ENCODE data around the gene APRT. TPM values are rescaled to one million over a fixed set of nuclear protein-coding genes. Genes with fewer than 3 reads are reported as not detected.
A peak's percentile ranks its signal among the peaks of the same experiment; 100 is the strongest.

The APRT gene
- total RNA-seq, 1 experiment from 2014 or later, result 134 TPM

DNA sequence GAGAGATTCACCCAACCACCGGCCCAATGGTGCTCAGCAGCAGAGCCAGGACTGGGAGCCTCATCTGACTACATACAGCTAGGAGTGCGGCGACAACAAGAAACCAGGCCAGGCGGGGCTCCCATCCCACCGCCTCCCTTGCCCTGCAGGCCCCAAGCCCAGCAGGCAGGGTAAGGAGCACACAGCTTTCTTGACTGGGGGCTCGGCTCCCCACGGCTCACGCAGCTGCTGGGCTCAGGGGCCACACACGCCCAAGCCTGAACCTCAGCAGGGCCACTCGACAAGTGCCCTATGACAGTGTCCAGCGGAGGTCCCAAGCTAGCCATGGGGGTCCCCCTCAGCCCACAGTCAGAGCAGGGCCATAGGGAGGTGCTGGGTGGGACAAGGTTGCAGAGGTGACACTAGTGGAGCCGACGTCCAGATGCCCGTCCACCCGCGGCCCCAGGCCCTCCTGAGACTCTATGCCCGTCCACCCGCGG lies 40.4 kb downstream of the APRT start:
- ChIA-PET CTCF (interaction anchor here (0.7 to 1.4 kb wide), 5 partner anchors 10 to 38 kb away, joined by 3 to 5 read pairs (median 4); partner anchors contain the start of gene PIEZO1), POLR2A (ENCODE audit: low non-redundant PET) (interaction anchor here (0.9 to 1.9 kb wide), 4 partner anchors 10 to 13 kb away, joined by 3 to 5 read pairs (median 4); no protein-coding TSS in a partner anchor)
- no peak for TF ChIP-seq EZH2 (IDR thresholded peaks at IDR 0.05; ENCODE audit: borderline replicate concordance, low read depth, low read length, poor library complexity, severe bottlenecking)
- TF ChIP-seq, protein P1, sequence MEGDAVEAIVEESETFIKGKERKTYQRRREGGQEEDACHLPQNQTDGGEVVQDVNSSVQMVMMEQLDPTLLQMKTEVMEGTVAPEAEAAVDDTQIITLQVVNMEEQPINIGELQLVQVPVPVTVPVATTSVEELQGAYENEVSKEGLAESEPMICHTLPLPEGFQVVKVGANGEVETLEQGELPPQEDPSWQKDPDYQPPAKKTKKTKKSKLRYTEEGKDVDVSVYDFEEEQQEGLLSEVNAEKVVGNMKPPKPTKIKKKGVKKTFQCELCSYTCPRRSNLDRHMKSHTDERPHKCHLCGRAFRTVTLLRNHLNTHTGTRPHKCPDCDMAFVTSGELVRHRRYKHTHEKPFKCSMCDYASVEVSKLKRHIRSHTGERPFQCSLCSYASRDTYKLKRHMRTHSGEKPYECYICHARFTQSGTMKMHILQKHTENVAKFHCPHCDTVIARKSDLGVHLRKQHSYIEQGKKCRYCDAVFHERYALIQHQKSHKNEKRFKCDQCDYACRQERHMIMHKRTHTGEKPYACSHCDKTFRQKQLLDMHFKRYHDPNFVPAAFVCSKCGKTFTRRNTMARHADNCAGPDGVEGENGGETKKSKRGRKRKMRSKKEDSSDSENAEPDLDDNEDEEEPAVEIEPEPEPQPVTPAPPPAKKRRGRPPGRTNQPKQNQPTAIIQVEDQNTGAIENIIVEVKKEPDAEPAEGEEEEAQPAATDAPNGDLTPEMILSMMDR (conservative IDR thresholded peaks at IDR 0.05; ENCODE audit: low read depth, low read length), result no peak
- H3K4me1 ChIP-seq (ENCODE audit: insufficient read depth, low read length, poor library complexity, severe bottlenecking), result peaks cover 65% of the 10 kb centered on the region
- H3K27me3 ChIP-seq (replicated peaks; ENCODE audit: insufficient read depth, low read depth, low read length, poor library complexity), result no peaks in the 10 kb centered on the region
- BruUV-seq (replicated peaks), result no TSS peak
- peak overlapping the region; percentile 93 for H3K27ac ChIP-seq (ENCODE audit: low read depth, low read length, poor library complexity, severe bottlenecking)
- DNase-seq (ENCODE audit: low spot score), result no peak
- H3K36me3 ChIP-seq (ENCODE audit: insufficient read depth, low read length, poor library complexity, severe bottlenecking), result no peaks in the 10 kb centered on the region
- peak overlapping the region; percentile 29 for H3K4me3 ChIP-seq (ENCODE audit: low read depth, low read length, poor library complexity, severe bottlenecking)
- no peaks in the 10 kb centered on the region for H3K9me3 ChIP-seq (ENCODE audit: low read depth, low read length, poor library complexity, severe bottlenecking)
- intact Hi-C loops (cut with micrococcal nuclease; ENCODE audit: unreplicated experiment), result no loop called here

DNA sequence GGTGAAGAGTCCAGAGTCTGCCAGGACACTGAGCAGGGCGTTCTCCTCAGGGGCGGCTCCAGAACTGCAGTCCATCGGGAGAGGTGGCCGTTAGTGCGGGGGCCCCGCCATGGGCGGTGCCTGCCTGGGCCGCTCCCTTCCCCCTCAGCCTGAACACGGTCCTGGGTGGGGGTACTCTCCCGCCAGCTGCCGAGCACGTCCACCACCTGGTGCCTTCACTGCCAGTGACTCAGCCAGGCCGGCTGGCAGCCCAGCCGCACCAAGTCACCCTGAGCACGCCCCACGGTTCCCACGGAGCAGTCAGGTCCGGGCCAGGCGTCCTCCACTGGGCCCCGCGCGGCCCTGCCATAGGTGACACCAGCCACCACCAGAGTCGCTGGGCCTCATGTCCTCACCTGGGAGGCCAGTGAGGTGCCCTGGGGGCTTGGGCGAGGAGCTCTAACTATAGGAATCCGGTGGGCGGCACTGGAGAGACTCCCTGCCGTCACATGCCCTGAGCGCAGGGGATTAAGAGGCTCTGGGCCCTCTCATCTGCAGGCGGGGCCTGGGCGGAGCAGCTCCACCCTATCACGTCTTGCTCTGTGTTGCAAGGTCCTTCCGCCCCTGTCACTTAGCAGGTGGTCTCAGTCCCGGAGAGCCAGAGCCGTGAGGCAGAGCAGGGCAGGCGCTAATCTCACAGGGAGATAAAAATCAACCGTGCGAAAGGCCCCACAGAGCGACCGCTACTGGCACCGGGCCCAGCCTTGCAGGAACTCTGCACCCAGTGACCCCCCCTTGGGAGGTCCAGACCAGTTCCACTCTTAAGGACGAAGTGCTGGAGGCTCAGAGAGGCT lies 41.1 kb downstream of the APRT start:
- no TSS peak for BruUV-seq (replicated peaks)

More for the DNA sequence above, 41.1 kb downstream of the APRT start:
- intact Hi-C loops (cut with micrococcal nuclease; ENCODE audit: unreplicated experiment), result no loop called here
- Histone ChIP-seq H3K4me3 (ENCODE audit: low read depth, low read length, poor library complexity, severe bottlenecking) (peak overlapping the region; percentile 29), H3K27me3 (replicated peaks; ENCODE audit: insufficient read depth, low read depth, low read length, poor library complexity) (no peaks in the 10 kb centered on the region), H3K9me3 (ENCODE audit: low read depth, low read length, poor library complexity, severe bottlenecking) (no peaks in the 10 kb centered on the region), H3K27ac (ENCODE audit: low read depth, low read length, poor library complexity, severe bottlenecking) (peak overlapping the region; percentile 93), H3K36me3 (ENCODE audit: insufficient read depth, low read length, poor library complexity, severe bottlenecking) (no peaks in the 10 kb centered on the region), H3K4me1 (ENCODE audit: insufficient read depth, low read length, poor library complexity, severe bottlenecking) (peaks cover 64% of the 10 kb centered on the region)
- peak; percentile 98 for DNase-seq (ENCODE audit: low spot score)
- TF ChIP-seq, protein P1 (conservative IDR thresholded peaks at IDR 0.05; ENCODE audit: low read depth, low read length), result 0 out of 2 replicates have a peak, but pooled peaks have one; percentile 21
- no peak for TF ChIP-seq EZH2 (IDR thresholded peaks at IDR 0.05; ENCODE audit: borderline replicate concordance, low read depth, low read length, poor library complexity, severe bottlenecking)
- POLR2A ChIA-PET (ENCODE audit: low non-redundant PET), result interaction anchor here (0.6 to 1.9 kb wide), 5 partner anchors 10 to 406 kb away, joined by 3 to 5 read pairs (median 3); no protein-coding TSS in a partner anchor
- CTCF ChIA-PET, result interaction anchor here (0.7 to 1.4 kb wide), 5 partner anchors 11 to 37 kb away, joined by 3 to 5 read pairs (median 4); partner anchors contain the start of gene PIEZO1
